Measurements from ENCODE around the gene MKLN1. TPM values are rescaled to one million over a fixed set of nuclear protein-coding genes. Genes with fewer than 3 reads are reported as not detected.
A peak's percentile ranks its signal among the peaks of the same experiment; 100 is the strongest.

Gene MKLN1
- total RNA-seq, 4 donors from 2014 or later = 15.2 to 42.3 (median 24.0) TPM

GRCh38 chr7:131285556-131285955 lies 42.1 kb upstream of the MKLN1 start:
- WGBS, 2 donors = 60 to 65% methylated on average over 3 of the region's 3 CpGs
- Histone ChIP-seq H3K4me3 (no peak overlapping the region), H3K27ac (peak overlapping the region; percentile 35 to 85 (median 65)), H3K9me3 (no peaks in the 10 kb centered on the region), H3K27me3 (no peaks in the 10 kb centered on the region), H3K36me3 (no peaks in the 10 kb centered on the region), H3K4me1 (peaks cover 9 to 20% (median 11%) of the 10 kb centered on the region in 3 donors)
- DNase-seq = no peak
- no peak for TF ChIP-seq POLR2A (IDR thresholded peaks at IDR 0.05)
- TF ChIP-seq CTCF (IDR thresholded peaks at IDR 0.05) = no peak
- intact Hi-C loops (cut with DNase I) = no loop called here

DNA sequence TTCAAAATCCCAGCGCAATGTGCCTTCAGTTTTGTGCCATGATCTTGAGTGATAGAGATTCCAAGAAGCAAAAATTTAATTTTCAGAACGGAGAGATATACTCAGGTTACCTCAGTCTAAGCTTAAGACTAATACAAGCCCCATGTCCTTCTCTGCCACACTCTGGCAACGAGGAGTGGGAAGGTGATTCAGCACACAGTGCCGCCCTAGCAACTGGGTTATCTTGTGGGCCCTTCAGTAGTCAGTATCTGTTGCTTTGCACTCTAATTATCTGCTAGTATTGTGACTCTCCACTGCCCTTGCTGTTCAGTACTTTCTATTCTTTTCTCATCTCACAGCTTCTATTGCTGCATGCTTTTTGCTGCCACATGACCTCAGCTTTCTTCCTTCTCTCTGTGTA lies 39.2 kb upstream of the MKLN1 start:
- Histone ChIP-seq H3K27ac (no peak overlapping the region), H3K36me3 (no peaks in the 10 kb centered on the region), H3K4me1 (peaks cover 9 to 20% (median 11%) of the 10 kb centered on the region in 3 donors), H3K9me3 (no peaks in the 10 kb centered on the region), H3K27me3 (no peaks in the 10 kb centered on the region), H3K4me3 (no peak overlapping the region)
- no peak for TF ChIP-seq CTCF (IDR thresholded peaks at IDR 0.05)
- TF ChIP-seq POLR2A (IDR thresholded peaks at IDR 0.05) = no peak
- WGBS, 2 donors = 89% methylated on average over 4 of the region's 4 CpGs
- intact Hi-C loops (cut with DNase I) = no loop called here
- no peak for DNase-seq

DNA sequence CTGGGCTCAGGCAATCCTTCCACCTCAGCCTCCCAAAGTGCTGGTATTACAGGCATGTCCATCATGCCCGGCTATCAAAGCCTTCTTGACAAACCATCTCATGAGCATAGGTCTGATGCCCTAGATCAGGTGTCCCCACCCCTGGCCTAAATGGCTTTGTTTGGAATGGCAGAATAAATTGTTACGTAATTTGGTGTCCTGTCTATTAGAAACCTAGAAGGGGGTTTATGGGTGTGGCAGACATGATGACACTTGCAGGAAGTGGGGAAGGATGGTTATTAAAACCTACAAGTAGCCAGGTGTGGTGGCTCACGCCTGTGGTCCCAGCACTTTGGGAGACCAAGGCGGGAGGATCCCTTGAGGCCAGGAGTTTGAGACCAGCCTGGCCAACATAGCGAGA lies 38.6 kb upstream of the MKLN1 start:
- no peak overlapping the region for H3K27ac ChIP-seq
- 89 to 97% methylated on average over 5 of the region's 5 CpGs for WGBS, 2 donors
- intact Hi-C loops (cut with DNase I) = no loop called here
- H3K9me3 ChIP-seq = no peaks in the 10 kb centered on the region
- H3K4me1 ChIP-seq = peaks cover 9 to 18% (median 11%) of the 10 kb centered on the region in 3 donors
- no peak for DNase-seq
- no peaks in the 10 kb centered on the region for H3K27me3 ChIP-seq
- H3K4me3 ChIP-seq = no peak overlapping the region
- no peaks in the 10 kb centered on the region for H3K36me3 ChIP-seq
- no peak for TF ChIP-seq CTCF (IDR thresholded peaks at IDR 0.05)
- TF ChIP-seq POLR2A (IDR thresholded peaks at IDR 0.05) = no peak

DNA sequence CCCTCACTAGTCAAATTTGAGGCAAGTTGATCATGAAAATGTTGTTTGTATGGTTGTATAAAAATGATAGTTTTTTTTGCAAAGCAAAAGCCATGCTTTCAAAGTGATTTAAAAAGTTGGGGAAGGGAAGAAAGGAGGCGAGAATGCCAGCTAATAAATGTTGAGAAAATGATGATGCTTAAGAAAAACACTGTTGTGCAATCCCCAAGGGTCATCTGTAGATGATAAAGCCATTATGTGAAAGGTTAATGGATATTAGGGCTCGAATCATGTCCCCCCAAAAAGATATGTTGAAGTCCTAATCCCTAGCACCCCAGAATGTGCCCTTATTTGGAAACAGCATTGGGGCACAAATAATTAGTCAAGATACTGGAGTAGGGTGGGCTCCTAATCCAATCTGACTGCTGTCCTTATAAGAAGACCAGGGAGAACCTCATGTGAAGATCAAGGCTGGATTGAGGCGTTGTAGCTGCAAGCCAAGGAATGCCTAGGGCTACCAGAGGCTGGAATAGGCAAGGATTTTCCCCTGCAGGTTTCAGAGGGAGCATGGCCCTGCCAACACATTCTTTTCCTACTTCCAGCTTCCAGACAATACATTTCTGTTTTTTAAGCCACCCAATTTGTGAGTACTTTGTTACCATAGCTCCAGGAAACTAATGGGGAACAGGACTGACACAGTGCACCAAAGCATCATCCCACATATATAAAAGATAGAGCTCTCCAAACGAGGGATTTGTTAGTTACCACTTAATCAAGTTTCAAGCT lies 35.4 kb upstream of the MKLN1 start:
- no peaks in the 10 kb centered on the region for H3K9me3 ChIP-seq
- H3K4me3 ChIP-seq = no peak overlapping the region
- H3K36me3 ChIP-seq = no peaks in the 10 kb centered on the region
- intact Hi-C loops (cut with DNase I) = no loop called here
- TF ChIP-seq POLR2A (IDR thresholded peaks at IDR 0.05) (no peak), CTCF (IDR thresholded peaks at IDR 0.05) (no peak)
- H3K4me1 ChIP-seq = no peaks in the 10 kb centered on the region
- no peaks in the 10 kb centered on the region for H3K27me3 ChIP-seq
- H3K27ac ChIP-seq = no peak overlapping the region
- DNase-seq = no peak
- 71% methylated on average over 3 to 4 of the region's 4 CpGs for WGBS, 2 donors

DNA sequence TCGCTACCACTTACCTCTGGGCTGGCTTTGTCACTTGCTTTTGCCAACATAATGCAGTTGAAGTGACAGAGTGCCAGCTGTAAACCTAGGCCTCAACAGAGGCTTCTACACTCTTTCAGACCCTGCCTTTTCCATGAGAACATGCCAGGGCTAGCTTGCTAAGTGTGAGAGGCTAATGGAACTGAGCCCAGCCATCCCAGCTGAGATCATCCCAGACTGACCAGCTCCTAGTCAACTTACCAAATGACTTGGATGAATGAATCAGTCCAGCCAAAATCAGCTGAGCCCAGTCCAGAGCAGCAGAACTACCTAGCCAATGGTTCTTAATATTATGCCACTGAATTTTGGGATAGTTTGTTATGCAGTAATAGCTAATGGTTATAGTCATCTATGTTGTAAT lies 34.7 kb upstream of the MKLN1 start:
- no peaks in the 10 kb centered on the region for H3K36me3 ChIP-seq
- intact Hi-C loops (cut with DNase I) = no loop called here
- WGBS, 2 donors = 86 to 100% methylated on average over 1 of the region's 1 CpG
- no peaks in the 10 kb centered on the region for H3K9me3 ChIP-seq
- H3K4me1 ChIP-seq = no peaks in the 10 kb centered on the region
- TF ChIP-seq CTCF (IDR thresholded peaks at IDR 0.05) (no peak), POLR2A (IDR thresholded peaks at IDR 0.05) (no peak)
- no peak for DNase-seq
- H3K27ac ChIP-seq = no peak overlapping the region
- H3K27me3 ChIP-seq = no peaks in the 10 kb centered on the region
- H3K4me3 ChIP-seq = no peak overlapping the region

Measured in esophagus squamous epithelium (tissue), 5 donors.